Esophagus squamous epithelium (tissue), 5 donors: ENCODE data around the gene ST3GAL2. TPM values are rescaled to one million over a fixed set of nuclear protein-coding genes. Genes with fewer than 3 reads are reported as not detected.
A peak's percentile ranks its signal among the peaks of the same experiment; 100 is the strongest.

Experiments
- DNase-seq: peaks from one replicate; lab custom pipeline; 2025; lab: John Stamatoyannopoulos, UW
- H3K27ac ChIP-seq, 4 donors: fragments of 200-600 bp; sonication (generic); one replicate each; pipeline ENCODE4 v1.5.1; 2016 to 2019; ENCODE audit warnings: mild to moderate bottlenecking in 1 of 4
- H3K27me3 ChIP-seq, 4 donors: fragments of 200-600 bp; sonication (generic); 1 replicate in 3 of 4; 2 replicates in 1 of 4; pipeline versions ENCODE4 v1.5.1 to v1.6.0; 2017 to 2021; ENCODE audit warnings: antibody characterized with exemption in 1 of 4
- H3K36me3 ChIP-seq, 3 donors: fragments of 200-600 bp; sonication (generic); one replicate each; pipeline ENCODE4 v1.5.1; 2016 to 2019
- H3K4me1 ChIP-seq, 3 donors: fragments of 200-600 bp; sonication (generic); one replicate each; pipeline ENCODE4 v1.5.1; 2017 to 2019
- H3K4me3 ChIP-seq, 4 donors: fragments of 200-600 bp; sonication (generic); 1 replicate in 3 of 4; 2 replicates in 1 of 4; pipeline ENCODE4 v1.5.1; 2016 to 2019; ENCODE audit warnings: mild to moderate bottlenecking in 2 of 4, moderate library complexity in 1 of 4
- H3K9me3 ChIP-seq, 3 donors: fragments of 200-600 bp; sonication (generic); one replicate each; pipeline ENCODE4 v1.5.1; 2016 to 2019
- POLR2A ChIP-seq, 4 donors: fragments of 450-650 bp; IDR thresholded peaks; one replicate each; pipeline ENCODE4 v1.6.1; 2017; ENCODE audit warnings: antibody characterized with exemption in 4 of 4, mild to moderate bottlenecking in 4 of 4, moderate library complexity in 3 of 4
- WGBS, 2 donors: methylation state at CpG; one replicate each; pipeline ENCODE4 v1.1.5; 2018; 5-methylcytosine and 5-hydroxymethylcytosine counted together
- intact Hi-C: fragments of 100-400 bp; cut with DNase I; formaldehyde crosslinking; loops from one replicate; pipeline ENCODE4 v1.15.0; 2022
- total RNA-seq, 4 donors: library from RNA; depleted of rRNA; stranded (reverse); fragments of >200 nt; gene quantifications; one replicate each; pipeline ENCODE4 v1.1.0, GENCODE V29; 2016
- TF ChIP-seq, protein P1 (sequence below), 6 experiments: fragments of 450-650 bp in 4 of 6; fragments of 200-600 bp in 2 of 6; sonication (generic) in 2 of 6; IDR thresholded peaks; one replicate each; pipeline ENCODE4 v1.5.1; 2016 to 2019; ENCODE audit warnings: antibody characterized with exemption in 6 of 6, mild to moderate bottlenecking in 4 of 6, moderate library complexity in 4 of 6
- donor health status: DM: yes; HTN: yes; CAD: no.

The ST3GAL2 gene
- total RNA-seq, 4 donors from 2014 or later, result 0.80 to 6.5 (median 3.0) TPM

GRCh38 chr16:70438585-70438968 lies 323 bp downstream of the ST3GAL2 start:
- 0% methylated on average over 2 to 5 of the region's 39 CpGs for WGBS, 2 donors
- intact Hi-C loops, result no loop called here
- no peaks in the 10 kb centered on the region for H3K9me3 ChIP-seq
- peak overlapping the region; percentile 52 to 86 (median 69) for H3K27ac ChIP-seq
- peaks cover 22 to 57% (median 33%) of the 10 kb centered on the region in 3 donors for H3K4me1 ChIP-seq
- H3K36me3 ChIP-seq, result no peaks in the 10 kb centered on the region
- TF ChIP-seq POLR2A (IDR thresholded peaks at IDR 0.05), result no peak
- TF ChIP-seq, protein P1, sequence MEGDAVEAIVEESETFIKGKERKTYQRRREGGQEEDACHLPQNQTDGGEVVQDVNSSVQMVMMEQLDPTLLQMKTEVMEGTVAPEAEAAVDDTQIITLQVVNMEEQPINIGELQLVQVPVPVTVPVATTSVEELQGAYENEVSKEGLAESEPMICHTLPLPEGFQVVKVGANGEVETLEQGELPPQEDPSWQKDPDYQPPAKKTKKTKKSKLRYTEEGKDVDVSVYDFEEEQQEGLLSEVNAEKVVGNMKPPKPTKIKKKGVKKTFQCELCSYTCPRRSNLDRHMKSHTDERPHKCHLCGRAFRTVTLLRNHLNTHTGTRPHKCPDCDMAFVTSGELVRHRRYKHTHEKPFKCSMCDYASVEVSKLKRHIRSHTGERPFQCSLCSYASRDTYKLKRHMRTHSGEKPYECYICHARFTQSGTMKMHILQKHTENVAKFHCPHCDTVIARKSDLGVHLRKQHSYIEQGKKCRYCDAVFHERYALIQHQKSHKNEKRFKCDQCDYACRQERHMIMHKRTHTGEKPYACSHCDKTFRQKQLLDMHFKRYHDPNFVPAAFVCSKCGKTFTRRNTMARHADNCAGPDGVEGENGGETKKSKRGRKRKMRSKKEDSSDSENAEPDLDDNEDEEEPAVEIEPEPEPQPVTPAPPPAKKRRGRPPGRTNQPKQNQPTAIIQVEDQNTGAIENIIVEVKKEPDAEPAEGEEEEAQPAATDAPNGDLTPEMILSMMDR (IDR thresholded peaks at IDR 0.05), result no peak
- H3K4me3 ChIP-seq, result peak overlapping the region; percentile 64 to 80 (median 72)
- no peak for DNase-seq
- no peaks in the 10 kb centered on the region for H3K27me3 ChIP-seq

DNA sequence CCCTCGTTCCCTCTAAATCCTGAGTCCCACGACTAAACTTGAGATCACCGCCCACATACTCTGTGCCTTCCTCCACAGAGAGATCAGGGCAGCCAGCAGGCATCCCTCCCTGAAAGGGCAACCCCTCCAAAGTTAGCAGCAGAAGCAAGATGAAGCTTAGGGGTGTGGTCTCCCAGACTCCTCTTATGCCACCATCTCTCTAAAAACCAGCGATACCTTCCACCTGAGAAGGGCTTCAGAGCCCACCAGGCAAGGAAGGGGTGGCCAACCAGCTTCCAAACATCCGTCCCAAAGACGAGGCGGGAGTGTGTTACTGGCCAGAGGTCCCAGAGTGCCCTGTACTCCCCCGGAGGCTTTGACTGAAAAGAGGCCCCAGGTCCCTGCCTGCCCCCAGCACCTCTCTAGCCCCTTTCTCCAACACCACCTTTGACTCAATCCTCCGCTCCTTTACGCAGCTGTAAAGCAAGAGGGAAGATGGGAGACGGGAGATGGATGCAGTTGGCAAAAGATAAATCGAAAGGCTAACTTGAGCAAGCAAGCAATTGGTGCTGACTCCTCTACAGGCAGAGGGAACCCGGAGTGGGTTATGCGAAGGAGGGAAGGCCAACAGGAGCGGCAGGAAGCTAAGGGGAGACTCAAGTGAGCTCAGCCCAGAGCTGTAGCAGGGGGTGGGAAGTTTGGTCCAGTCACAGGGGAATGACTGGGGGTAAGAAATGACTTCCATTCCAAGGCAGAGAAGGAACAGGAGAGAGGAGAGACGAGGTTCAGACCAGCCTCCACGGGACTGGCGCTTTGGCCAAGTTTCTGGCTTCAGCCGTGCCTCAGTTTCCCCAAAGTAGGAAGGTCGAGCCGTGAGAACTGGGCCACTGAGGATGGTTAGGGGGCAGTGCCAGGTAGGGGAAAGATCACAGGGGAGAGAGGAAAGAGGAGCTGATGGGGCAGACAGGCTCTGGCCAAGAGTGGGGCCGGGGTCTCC lies 1.0 kb downstream of the ST3GAL2 start:
- 11 to 14% methylated on average over 20 to 21 of the region's 22 CpGs for WGBS, 2 donors
- peaks cover 28 to 64% (median 40%) of the 10 kb centered on the region in 3 donors for H3K4me1 ChIP-seq
- intact Hi-C loops, result no loop called here

GRCh38 chr16:70437017-70437581 lies 1.8 kb downstream of the ST3GAL2 start:
- no peak for DNase-seq
- no peaks in the 10 kb centered on the region for H3K36me3 ChIP-seq
- H3K27me3 ChIP-seq, result no peaks in the 10 kb centered on the region
- H3K4me3 ChIP-seq, result peak overlapping the region in 3 of 4 donors; percentile 67 to 80 (median 78)
- TF ChIP-seq, protein P1 (IDR thresholded peaks at IDR 0.05), result no peak
- no peak for TF ChIP-seq POLR2A (IDR thresholded peaks at IDR 0.05)
- peaks cover 30 to 71% (median 45%) of the 10 kb centered on the region in 3 donors for H3K4me1 ChIP-seq
- H3K9me3 ChIP-seq, result no peaks in the 10 kb centered on the region
- peak overlapping the region in 3 of 4 donors; percentile 55 to 86 (median 83) for H3K27ac ChIP-seq
- intact Hi-C loops, result no loop called here
- 39 to 67% methylated on average over 2 to 3 of the region's 5 CpGs for WGBS, 2 donors

More for the DNA sequence above, 1.0 kb downstream of the ST3GAL2 start:
- TF ChIP-seq POLR2A (IDR thresholded peaks at IDR 0.05), result no peak
- TF ChIP-seq, protein P1 (IDR thresholded peaks at IDR 0.05), result no peak
- Histone ChIP-seq H3K9me3 (no peaks in the 10 kb centered on the region), H3K27ac (peak overlapping the region; percentile 52 to 86 (median 69)), H3K4me3 (peak overlapping the region; percentile 64 to 80 (median 72)), H3K27me3 (no peaks in the 10 kb centered on the region), H3K36me3 (no peaks in the 10 kb centered on the region)
- no peak for DNase-seq

GRCh38 chr16:70434484-70435260 lies 4.2 kb downstream of the ST3GAL2 start:
- WGBS, 2 donors, result 86 to 90% methylated on average over 5 to 6 of the region's 6 CpGs
- TF ChIP-seq, protein P1 (IDR thresholded peaks at IDR 0.05), result no peak
- no peak for TF ChIP-seq POLR2A (IDR thresholded peaks at IDR 0.05)
- H3K27ac ChIP-seq, result peak overlapping the region in 2 of 4 donors; percentile 4 to 55
- H3K27me3 ChIP-seq, result no peaks in the 10 kb centered on the region
- DNase-seq, result no peak
- peaks cover 46 to 92% (median 64%) of the 10 kb centered on the region in 3 donors for H3K4me1 ChIP-seq
- intact Hi-C loops, result no loop called here
- H3K4me3 ChIP-seq, result no peak overlapping the region
- no peaks in the 10 kb centered on the region for H3K9me3 ChIP-seq
- no peaks in the 10 kb centered on the region for H3K36me3 ChIP-seq
